Fibroblast of the aortic adventitia (primary cell): ENCODE measurements around the gene IQCE. TPM values are rescaled to one million over a fixed set of nuclear protein-coding genes. Genes with fewer than 3 reads are reported as not detected.

Experiments
- DNase-seq: peaks from one replicate; pipeline ENCODE4 v3.0.0-alpha.2; 2010; ENCODE audit warnings: low read depth
- H3K4me3 ChIP-seq: 2 replicates; pipeline ENCODE4 v1.5.1; 2011; ENCODE audit warnings: low read depth, mild to moderate bottlenecking, control low read depth, low read length, moderate library complexity
- CTCF ChIP-seq: IDR thresholded peaks from 2 replicates; pipeline ENCODE4 v1.5.1; 2011; ENCODE audit warnings: mild to moderate bottlenecking, low read length, control low read depth, inconsistent platforms; ENCODE audit not compliant: insufficient read depth
- total RNA-seq: library from RNA; depleted of rRNA; stranded (reverse); fragments of >200 nt; gene quantifications from 2 replicates; pipeline ENCODE4 v1.2.3, GENCODE V29; 2012; ENCODE audit warnings: low replicate concordance

Gene IQCE
- total RNA-seq, 1 donor = 14.0 TPM

- peak; percentile 47 for DNase-seq
- TF ChIP-seq CTCF = no peak
- H3K4me3 ChIP-seq = no peak overlapping the region
Observed at GRCh38 chr7:2629746-2630681, 71.2 kb downstream of the IQCE start.

GRCh38 chr7:2631946-2632732, 73.4 kb downstream of the IQCE start, which contains the start of gene TTYH3:
TTYH3 (plus strand) TSS chr7:2631986; CDS start chr7:2632156, 170 bp downstream.
- no peak for TF ChIP-seq CTCF
- H3K4me3 ChIP-seq = peak within 1 kb of the TSS; percentile 83
- no peak for DNase-seq

GRCh38 chr7:2632733-2633537, 74.2 kb downstream of the IQCE start:
- no peak for TF ChIP-seq CTCF
- peak; percentile 64 for DNase-seq
- peak overlapping the region; percentile 83 for H3K4me3 ChIP-seq

- peak; percentile 2 for TF ChIP-seq CTCF
Observed at GRCh38 chr7:2633538-2634266, 74.9 kb downstream of the IQCE start.

GRCh38 chr7:2634267-2635145, 75.7 kb downstream of the IQCE start:
- DNase-seq = no peak
- peak overlapping the region; percentile 54 for H3K4me3 ChIP-seq

More at GRCh38 chr7:2633538-2634266, 74.9 kb downstream of the IQCE start:
- DNase-seq = peak; percentile 90
- H3K4me3 ChIP-seq = peak overlapping the region; percentile 83

More at GRCh38 chr7:2634267-2635145, 75.7 kb downstream of the IQCE start:
- no peak for TF ChIP-seq CTCF
